Gastrocnemius medialis (tissue), 4 donors: ENCODE measurements around the gene RBKS. TPM values are rescaled to one million over a fixed set of nuclear protein-coding genes. Genes with fewer than 3 reads are reported as not detected.

Experiments used
- ATAC-seq, 2 donors: fragments of 150-250 bp; one replicate each; pipeline ENCODE4 v1.9.1; 2016
- DNase-seq, 2 donors: peaks; one replicate each; pipeline ENCODE4 v3.0.0-alpha.2; 2019
- H3K27ac ChIP-seq, 4 donors: fragments of 200-600 bp; sonication (generic); 1 replicate in 1 of 4; 2 replicates in 3 of 4; pipeline ENCODE4 v1.5.1; 2016 to 2018; ENCODE audit warnings: mild to moderate bottlenecking in 2 of 4, moderate library complexity in 1 of 4
- H3K27me3 ChIP-seq, 3 donors: fragments of 200-600 bp; sonication (generic) in 2 of 3; 1 replicate in 1 of 3; 2 replicates in 2 of 3; pipeline versions ENCODE4 v1.5.1 to v1.6.0; 2016 to 2019; ENCODE audit warnings: mild to moderate bottlenecking in 1 of 3, moderate library complexity in 1 of 3
- H3K36me3 ChIP-seq, 2 donors: fragments of 200-600 bp; sonication (generic) in 1 of 2; one replicate each; pipeline ENCODE4 v1.5.1; 2017 to 2018
- H3K4me1 ChIP-seq, 2 donors: fragments of 200-600 bp; sonication (generic) in 1 of 2; one replicate each; pipeline ENCODE4 v1.5.1; 2016 to 2017; ENCODE audit warnings: mild to moderate bottlenecking in 2 of 2
- H3K4me3 ChIP-seq, 4 donors: fragments of 200-600 bp; sonication (generic) in 3 of 4; 1 replicate in 1 of 4; 2 replicates in 3 of 4; pipeline ENCODE4 v1.5.1; 2016 to 2019; ENCODE audit warnings: mild to moderate bottlenecking in 2 of 4
- H3K9me3 ChIP-seq, 3 donors: fragments of 200-600 bp; sonication (generic) in 2 of 3; 1 replicate in 1 of 3; 2 replicates in 2 of 3; pipeline ENCODE4 v1.5.1; 2016 to 2019
- POLR2A ChIP-seq, 2 donors: fragments of 450-650 bp; IDR thresholded peaks; one replicate each; pipeline ENCODE4 v1.6.1; 2017; ENCODE audit warnings: antibody characterized with exemption in 2 of 2, mild to moderate bottlenecking in 2 of 2, moderate library complexity in 2 of 2
- in situ Hi-C, 4 donors: fragments of 200-750 bp; cut with MboI; loops; one replicate each; pipeline versions ENCODE4 v1.15.0 to v1.8.0; 2017; ENCODE audit warnings: low sequenced_read_pairs in 4 of 4
- intact Hi-C: fragments of 100-400 bp; cut with DNase I; formaldehyde crosslinking; loops from one replicate; pipeline ENCODE4 v1.15.1; 2023; ENCODE audit warnings: low total_unique reads
- total RNA-seq, 4 donors: library from RNA; depleted of rRNA; stranded (reverse); fragments of >200 nt; gene quantifications; one replicate each; pipeline versions ENCODE4 v1.1.0 to v1.2.3, GENCODE V29; 2016
- TF ChIP-seq, protein P1 (sequence below), 5 experiments: fragments of 450-650 bp in 3 of 5; fragments of 200-600 bp in 2 of 5; sonication (generic) in 2 of 5; IDR thresholded peaks in 4 of 5; conservative IDR thresholded peaks in 1 of 5; 1 replicate in 4 of 5; 2 replicates in 1 of 5; pipeline ENCODE4 v1.5.1; 2016 to 2019; ENCODE audit warnings: antibody characterized with exemption in 5 of 5, mild to moderate bottlenecking in 3 of 5, moderate library complexity in 3 of 5

Gene RBKS
- total RNA-seq, 4 donors from 2014 or later: 0.41 to 5.4 (median 3.0) TPM

GRCh38 chr2:27736031-27736889, 153.9 kb downstream of the RBKS start:
- Histone ChIP-seq H3K4me1 (peaks cover 9 to 13% of the 10 kb centered on the region in 2 donors), H3K36me3 (no peaks in the 10 kb centered on the region), H3K4me3 (peak overlapping the region; percentile 51 to 65 (median 59)), H3K27me3 (no peaks in the 10 kb centered on the region), H3K9me3 (no peaks in the 10 kb centered on the region), H3K27ac (peak overlapping the region; percentile 35 to 74 (median 72))
- no peak for DNase-seq
- no peak for TF ChIP-seq POLR2A (IDR thresholded peaks at IDR 0.05)
- TF ChIP-seq, protein P1, sequence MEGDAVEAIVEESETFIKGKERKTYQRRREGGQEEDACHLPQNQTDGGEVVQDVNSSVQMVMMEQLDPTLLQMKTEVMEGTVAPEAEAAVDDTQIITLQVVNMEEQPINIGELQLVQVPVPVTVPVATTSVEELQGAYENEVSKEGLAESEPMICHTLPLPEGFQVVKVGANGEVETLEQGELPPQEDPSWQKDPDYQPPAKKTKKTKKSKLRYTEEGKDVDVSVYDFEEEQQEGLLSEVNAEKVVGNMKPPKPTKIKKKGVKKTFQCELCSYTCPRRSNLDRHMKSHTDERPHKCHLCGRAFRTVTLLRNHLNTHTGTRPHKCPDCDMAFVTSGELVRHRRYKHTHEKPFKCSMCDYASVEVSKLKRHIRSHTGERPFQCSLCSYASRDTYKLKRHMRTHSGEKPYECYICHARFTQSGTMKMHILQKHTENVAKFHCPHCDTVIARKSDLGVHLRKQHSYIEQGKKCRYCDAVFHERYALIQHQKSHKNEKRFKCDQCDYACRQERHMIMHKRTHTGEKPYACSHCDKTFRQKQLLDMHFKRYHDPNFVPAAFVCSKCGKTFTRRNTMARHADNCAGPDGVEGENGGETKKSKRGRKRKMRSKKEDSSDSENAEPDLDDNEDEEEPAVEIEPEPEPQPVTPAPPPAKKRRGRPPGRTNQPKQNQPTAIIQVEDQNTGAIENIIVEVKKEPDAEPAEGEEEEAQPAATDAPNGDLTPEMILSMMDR (IDR thresholded peaks at IDR 0.05 in 4 of 5, conservative IDR thresholded peaks at IDR 0.05 in 1 of 5): no peak
- in situ Hi-C loops (no loop called here), intact Hi-C loops (no loop called here)
- no peak for ATAC-seq

GRCh38 chr2:27735263-27735904, 154.8 kb downstream of the RBKS start:
- H3K4me1 ChIP-seq: peaks cover 13 to 15% of the 10 kb centered on the region in 2 donors

DNA sequence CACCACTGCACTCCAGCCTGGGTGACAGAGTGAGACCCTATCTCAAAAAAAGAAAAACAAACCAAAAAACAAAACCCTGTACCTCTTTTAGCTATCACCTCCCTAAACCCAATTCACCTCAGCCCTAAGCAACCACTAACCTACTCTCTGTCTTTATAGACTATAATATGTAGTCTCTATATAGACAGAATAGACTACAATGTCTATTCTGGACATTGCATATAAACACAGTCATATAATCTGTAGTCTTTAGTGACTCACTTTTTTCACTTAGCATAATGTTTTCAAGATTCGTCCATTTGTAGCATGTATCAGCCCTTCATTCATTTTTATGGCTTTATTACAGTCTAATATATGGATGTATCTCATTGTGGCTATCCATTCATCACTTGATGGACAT, 155.9 kb downstream of the RBKS start:
- ATAC-seq (no peak), DNase-seq (no peak)
- in situ Hi-C loops: no loop called here
- no peaks in the 10 kb centered on the region for H3K36me3 ChIP-seq
- no peak for TF ChIP-seq POLR2A (IDR thresholded peaks at IDR 0.05)
- TF ChIP-seq, protein P1 (IDR thresholded peaks at IDR 0.05 in 4 of 5, conservative IDR thresholded peaks at IDR 0.05 in 1 of 5): no peak
- H3K9me3 ChIP-seq: no peaks in the 10 kb centered on the region
- intact Hi-C loops: no loop called here
- no peak overlapping the region for H3K4me3 ChIP-seq
- H3K27me3 ChIP-seq: no peaks in the 10 kb centered on the region
- H3K27ac ChIP-seq: no peak overlapping the region
- peaks cover 13 to 22% of the 10 kb centered on the region in 2 donors for H3K4me1 ChIP-seq

More at GRCh38 chr2:27735263-27735904, 154.8 kb downstream of the RBKS start:
- Histone ChIP-seq H3K36me3 (no peaks in the 10 kb centered on the region), H3K27ac (peak overlapping the region; percentile 35 to 74 (median 72)), H3K4me3 (peak overlapping the region; percentile 51 to 65 (median 59)), H3K9me3 (no peaks in the 10 kb centered on the region), H3K27me3 (no peaks in the 10 kb centered on the region)
- in situ Hi-C loops: no loop called here
- intact Hi-C loops: no loop called here
- ATAC-seq (peak; percentile 59 to 66), DNase-seq (peak; percentile 23 to 42)
- TF ChIP-seq, protein P1 (IDR thresholded peaks at IDR 0.05 in 4 of 5, conservative IDR thresholded peaks at IDR 0.05 in 1 of 5): no peak
- TF ChIP-seq POLR2A (IDR thresholded peaks at IDR 0.05): peak in 1 of 2 donors; percentile 34

Other genes with a start within 250 kb of the RBKS start
- gene SUPT7L, start 226.8 kb downstream of the RBKS start, total RNA-seq: 10 to 100 TPM; 14.6 to 26.0 (median 21.9) TPM
- 10 to 100 TPM; 32.1 to 44.2 (median 34.6) TPM for gene SLC4A1AP, start 226.5 kb downstream of the RBKS start, total RNA-seq
- gene MRPL33, start 118.7 kb downstream of the RBKS start, total RNA-seq: 100 to 1,000 TPM; 231 to 500 (median 388) TPM
- gene BABAM2, start 342 bp upstream of the RBKS start, total RNA-seq: 10 to 100 TPM; 57.2 to 72.2 (median 67.5) TPM